Glomerular endothelial cell (primary cell): ENCODE data around the gene PTGS1. TPM values are rescaled to one million over a fixed set of nuclear protein-coding genes. Genes with fewer than 3 reads are reported as not detected.
"Not testable (repeated sequence)": the region's sequence is repeated elsewhere in the genome, so short reads cannot be mapped to it uniquely, and the experiment has no call there.

Experiments used
- DNase-seq: peaks from one replicate; pipeline ENCODE4 v3.0.0-alpha.2; 2011; ENCODE audit warnings: low read depth, low spot score; ENCODE audit errors: extremely low read depth
- total RNA-seq: library from RNA; depleted of rRNA; stranded (reverse); fragments of >200 nt; gene quantifications from 2 replicates; pipeline ENCODE4 v1.2.3, GENCODE V29; 2015

The PTGS1 gene
- total RNA-seq, 1 donor from 2014 or later = 1.1 TPM

GRCh38 chr9:122346478-122347347 is 24.1 kb upstream of the PTGS1 start:
- DNase-seq = no peak

- no peak for DNase-seq
Measured at GRCh38 chr9:122347348-122348287, 23.2 kb upstream of the PTGS1 start.

GRCh38 chr9:122348288-122348777 is 22.5 kb upstream of the PTGS1 start:
- no peak for DNase-seq

- no peak for DNase-seq
Measured at GRCh38 chr9:122348791-122349190, 22.0 kb upstream of the PTGS1 start.

GRCh38 chr9:122349201-122349600 is 21.6 kb upstream of the PTGS1 start:
- DNase-seq = no peak

GRCh38 chr9:122350577-122351355 is 20.1 kb upstream of the PTGS1 start:
- no peak for DNase-seq

- DNase-seq = no peak
Measured at GRCh38 chr9:122354536-122355199, 16.2 kb upstream of the PTGS1 start.

- DNase-seq = no peak
Measured at GRCh38 chr9:122355336-122355875, 15.4 kb upstream of the PTGS1 start.

GRCh38 chr9:122356627-122357026 is 14.2 kb upstream of the PTGS1 start:
- DNase-seq = no peak

- no peak for DNase-seq
Measured at GRCh38 chr9:122360891-122361290, 9.9 kb upstream of the PTGS1 start.

- not testable (repeated sequence) for DNase-seq
Measured at GRCh38 chr9:122363131-122363530, 7.7 kb upstream of the PTGS1 start.

- no peak for DNase-seq
Measured at GRCh38 chr9:122364117-122364782, 6.6 kb upstream of the PTGS1 start.

GRCh38 chr9:122364783-122365150 is 6.1 kb upstream of the PTGS1 start:
- no peak for DNase-seq

GRCh38 chr9:122366074-122366660 is 4.7 kb upstream of the PTGS1 start:
- DNase-seq = no peak

- no peak for DNase-seq
Measured at GRCh38 chr9:122367065-122367464, 3.8 kb upstream of the PTGS1 start.

- no peak for DNase-seq
Measured at GRCh38 chr9:122367774-122368460, 2.9 kb upstream of the PTGS1 start.

GRCh38 chr9:122368642-122369041 is 2.2 kb upstream of the PTGS1 start:
- no peak for DNase-seq

- no peak for DNase-seq
Measured at GRCh38 chr9:122370303-122370702, 521 bp upstream of the PTGS1 start.
